GM10847 (cell line): Measurements from ENCODE around the gene OXLD1.

ENCODE experiments used
- POLR2A ChIP-seq: IDR thresholded peaks from 2 replicates; pipeline ENCODE4 v1.6.1; 2011; ENCODE audit not compliant: insufficient read length; ENCODE audit errors: extremely low read depth

The OXLD1 gene

DNA sequence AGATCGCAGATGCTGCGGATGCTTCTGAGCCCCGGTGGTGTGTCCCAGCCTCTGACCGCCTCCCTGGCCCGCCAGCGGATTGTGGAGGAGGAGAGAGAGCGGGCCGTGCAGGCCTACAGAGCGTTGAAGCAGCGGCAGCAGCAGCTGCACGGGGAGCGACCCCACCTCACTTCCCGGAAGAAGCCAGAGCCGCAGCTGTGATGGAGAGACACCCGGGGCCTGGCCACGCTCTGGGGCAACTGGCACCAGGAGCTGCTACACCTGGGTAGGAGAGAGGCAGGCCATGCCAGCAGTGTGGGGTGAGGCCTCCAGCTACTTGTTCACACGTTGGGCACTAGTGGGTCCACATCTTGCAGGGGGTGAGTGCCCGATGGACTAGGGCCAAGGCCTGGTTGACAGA lies 6.1 kb upstream of the OXLD1 start:
- no peak for TF ChIP-seq POLR2A

DNA sequence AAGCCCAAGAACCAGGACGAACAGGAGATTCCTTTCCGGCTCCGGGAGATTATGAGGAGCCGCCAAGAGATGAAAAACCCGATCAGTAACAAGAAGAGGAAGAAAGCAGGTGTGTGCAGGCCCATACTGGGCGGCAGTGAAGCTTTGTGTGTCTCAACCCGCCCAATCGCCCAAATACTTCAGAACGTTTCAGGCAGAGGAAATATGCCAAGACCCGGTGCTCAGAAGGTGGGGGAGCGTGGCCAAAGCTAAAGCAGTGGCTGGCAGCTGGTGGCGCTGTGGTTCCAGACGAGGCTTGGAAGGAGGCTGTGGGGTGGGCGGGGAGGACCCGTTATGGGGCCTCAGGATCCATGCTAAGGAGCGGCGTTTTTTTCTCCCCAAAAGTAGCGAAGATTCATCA lies 1.3 kb upstream of the OXLD1 start:
- no peak for TF ChIP-seq POLR2A

DNA sequence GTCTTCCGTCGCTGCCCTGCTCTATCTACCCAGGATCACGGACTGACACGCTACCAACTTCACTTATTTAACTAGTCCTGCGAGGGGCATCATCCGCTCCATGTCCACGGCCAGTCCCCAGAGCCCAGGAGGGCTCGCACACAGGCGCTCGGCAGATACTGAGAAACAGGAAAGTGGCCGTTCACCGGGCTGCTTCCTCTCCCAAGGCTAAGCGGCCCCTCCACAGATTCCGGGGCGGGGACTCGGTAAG lies 388 bp downstream of the OXLD1 start:
- TF ChIP-seq POLR2A: no peak

DNA sequence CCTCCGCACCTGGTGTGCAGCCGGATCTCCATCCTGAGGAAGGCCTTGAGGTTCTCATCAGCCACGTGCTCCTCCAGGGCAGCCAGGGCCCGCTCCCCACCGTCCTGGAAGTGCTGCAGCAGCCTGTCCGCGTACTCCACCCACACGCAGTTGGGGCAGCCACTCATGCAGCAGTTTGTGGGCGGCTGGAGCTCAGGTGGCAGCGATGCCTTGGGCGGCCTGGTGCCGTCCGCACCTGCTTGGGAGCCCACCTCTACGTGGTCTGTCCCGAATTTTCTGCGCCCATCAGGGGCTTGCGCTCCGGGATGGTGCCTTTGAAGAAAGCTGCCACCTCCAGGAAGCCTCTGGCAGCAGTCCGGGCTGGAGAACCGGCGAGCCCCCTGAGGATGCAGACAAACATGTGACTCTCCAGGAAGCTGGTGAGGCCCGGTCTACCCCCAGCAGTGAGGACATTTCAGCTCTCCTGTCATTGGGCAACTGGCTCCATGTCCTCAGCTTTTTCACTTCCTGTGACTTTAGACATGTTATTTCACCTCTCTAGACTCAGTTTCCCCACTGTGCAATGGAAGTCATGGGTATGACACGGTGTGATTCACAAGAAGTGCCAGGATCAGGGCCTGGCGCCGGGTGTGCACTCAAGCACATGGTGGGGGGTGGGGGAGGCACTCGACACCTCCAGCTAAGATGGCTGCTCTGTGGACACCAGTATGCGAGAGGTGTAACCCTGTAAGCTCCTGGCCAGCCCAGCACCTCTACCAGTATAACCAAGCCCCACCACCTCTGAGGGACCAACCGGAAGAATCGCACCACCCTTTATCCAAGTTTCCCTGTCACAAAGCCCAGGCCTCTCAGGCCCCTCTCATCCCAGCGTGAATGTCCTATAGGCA lies 957 bp downstream of the OXLD1 start:
- peak; percentile 9 for TF ChIP-seq POLR2A

DNA sequence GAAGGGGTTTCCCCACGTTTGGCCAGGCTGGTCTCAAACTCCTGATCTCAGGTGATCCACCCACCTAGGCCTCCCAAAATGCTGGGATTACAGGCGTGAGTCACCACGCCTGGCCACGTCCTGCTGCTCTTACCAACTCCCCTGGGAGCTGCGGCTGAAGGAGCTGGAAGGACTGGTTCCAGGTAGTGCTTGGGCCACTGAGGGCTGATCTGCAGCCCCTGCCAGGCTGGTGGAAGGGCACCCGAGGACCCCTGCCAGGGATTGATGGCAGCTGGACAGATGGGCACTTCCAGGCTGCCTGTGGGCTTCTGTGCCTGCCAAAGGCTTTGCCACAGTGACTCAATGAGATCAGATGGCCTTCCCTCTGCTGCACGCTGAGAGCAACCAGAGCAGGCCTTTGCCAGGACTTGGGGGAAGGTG lies 2.3 kb downstream of the OXLD1 start:
- no peak for TF ChIP-seq POLR2A

DNA sequence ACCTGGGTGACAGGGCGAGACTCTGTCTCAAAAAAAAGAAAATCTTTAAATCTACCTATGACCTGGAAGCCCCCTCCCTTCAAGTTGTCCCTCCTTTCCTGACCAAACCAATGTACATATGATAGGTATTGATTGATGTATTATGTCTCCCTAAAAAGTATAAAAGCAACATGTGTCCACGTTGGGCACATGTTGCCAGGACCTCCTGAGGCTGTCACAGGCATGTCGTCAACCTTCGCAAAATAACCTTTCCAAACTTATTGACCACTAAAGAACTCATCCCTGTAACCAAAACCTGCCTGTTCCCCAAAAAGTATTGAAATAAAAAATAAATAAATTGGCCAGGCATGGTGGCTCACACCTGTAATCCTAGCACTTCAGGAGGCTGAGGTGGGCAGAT lies 4.4 kb downstream of the OXLD1 start:
- TF ChIP-seq POLR2A: no peak

DNA sequence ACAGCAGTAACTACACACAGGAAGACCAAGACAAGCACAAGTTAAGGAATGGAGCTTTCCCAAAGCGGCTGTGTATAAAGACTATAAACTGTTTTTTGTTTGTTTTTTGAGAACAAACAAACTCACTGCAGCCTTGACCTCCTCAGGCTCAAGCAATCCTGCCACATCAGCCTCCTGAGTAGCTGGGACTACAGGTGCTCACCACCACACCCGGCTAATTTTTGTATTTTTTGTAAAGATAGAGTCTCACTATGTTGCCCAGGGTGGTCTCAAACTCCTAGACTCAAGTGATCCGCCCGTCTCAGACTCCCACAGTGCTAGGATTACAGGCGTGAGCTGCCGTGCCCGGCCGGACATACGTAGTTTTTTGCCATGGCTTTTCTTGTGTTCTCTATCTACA lies 6.0 kb downstream of the OXLD1 start:
- no peak for TF ChIP-seq POLR2A

DNA sequence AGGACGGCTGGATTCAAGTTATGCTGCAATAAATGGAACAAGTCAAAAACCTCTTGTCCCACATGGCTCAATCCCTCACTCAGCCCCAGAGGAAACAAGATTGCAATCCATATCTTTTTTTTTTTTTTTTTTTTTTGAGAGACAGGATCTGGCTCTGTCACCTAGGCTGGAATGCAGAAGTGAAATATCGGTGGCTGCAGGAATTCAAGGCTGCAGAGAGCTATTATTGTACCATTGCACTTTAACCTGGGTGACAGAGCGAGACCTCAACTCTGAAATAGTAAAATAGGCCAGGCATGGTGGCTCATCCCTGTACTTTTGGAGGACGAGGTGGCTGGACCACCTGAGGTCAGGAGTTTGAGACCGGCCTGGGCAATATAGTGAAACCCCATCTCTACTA lies 7.4 kb downstream of the OXLD1 start:
- TF ChIP-seq POLR2A: no peak

DNA sequence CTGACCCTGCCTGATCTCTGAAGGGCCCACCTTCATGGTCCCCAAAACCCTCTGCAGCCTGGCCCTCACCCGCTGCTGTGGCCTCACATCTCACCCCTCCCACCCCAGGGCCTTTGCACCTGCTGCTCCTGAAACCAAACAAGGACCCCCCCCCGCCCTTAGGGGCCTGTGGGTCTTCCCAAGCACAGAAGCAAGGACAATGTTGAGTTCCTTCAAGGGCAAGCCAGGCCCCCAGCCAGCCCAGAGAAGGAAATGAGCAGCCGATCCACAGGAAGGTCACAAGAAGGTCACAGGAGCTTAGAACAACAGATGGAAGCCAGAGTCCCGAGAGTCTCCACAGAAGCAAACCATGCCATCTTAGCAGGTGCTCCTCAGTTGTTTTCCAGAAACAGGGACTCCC lies 9.6 kb downstream of the OXLD1 start:
- TF ChIP-seq POLR2A: no peak

DNA sequence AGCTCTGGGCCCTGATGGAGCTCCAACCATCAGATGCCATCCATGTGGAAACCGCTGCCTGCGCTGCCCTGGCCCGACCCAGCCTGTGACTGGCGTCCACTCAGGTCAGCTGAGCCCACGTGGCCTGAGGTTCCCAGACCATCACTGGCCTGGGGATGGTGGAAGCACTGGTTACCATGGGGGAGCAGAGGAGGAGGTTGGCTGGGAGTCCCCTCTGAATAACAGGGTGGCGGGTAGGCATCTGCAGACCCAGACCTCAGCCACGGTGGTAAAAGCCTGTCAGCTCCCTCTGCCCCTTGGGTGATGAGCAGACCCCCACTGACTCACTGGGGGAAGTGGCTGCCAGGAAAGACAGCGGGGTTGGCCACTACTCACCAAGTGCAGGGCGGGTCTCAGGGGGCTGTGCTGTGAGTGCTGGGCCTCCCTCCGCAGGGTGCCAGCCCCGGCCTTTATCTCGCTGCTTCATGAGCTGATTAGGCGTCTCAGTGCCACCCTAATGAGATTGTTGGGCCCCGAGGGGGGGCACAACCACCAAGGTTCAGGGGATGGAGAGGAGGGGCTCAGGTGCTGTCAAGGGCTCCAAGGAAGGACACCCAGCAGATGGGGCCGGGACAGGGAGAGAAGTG lies 10.2 kb downstream of the OXLD1 start, which contains the start of gene PDE6G:
TSS of gene PDE6G (minus strand) at position 425 of the 626 bp plus-strand sequence. CDS start 3,237 bp downstream, outside the sequence.
- TF ChIP-seq POLR2A: no peak

DNA sequence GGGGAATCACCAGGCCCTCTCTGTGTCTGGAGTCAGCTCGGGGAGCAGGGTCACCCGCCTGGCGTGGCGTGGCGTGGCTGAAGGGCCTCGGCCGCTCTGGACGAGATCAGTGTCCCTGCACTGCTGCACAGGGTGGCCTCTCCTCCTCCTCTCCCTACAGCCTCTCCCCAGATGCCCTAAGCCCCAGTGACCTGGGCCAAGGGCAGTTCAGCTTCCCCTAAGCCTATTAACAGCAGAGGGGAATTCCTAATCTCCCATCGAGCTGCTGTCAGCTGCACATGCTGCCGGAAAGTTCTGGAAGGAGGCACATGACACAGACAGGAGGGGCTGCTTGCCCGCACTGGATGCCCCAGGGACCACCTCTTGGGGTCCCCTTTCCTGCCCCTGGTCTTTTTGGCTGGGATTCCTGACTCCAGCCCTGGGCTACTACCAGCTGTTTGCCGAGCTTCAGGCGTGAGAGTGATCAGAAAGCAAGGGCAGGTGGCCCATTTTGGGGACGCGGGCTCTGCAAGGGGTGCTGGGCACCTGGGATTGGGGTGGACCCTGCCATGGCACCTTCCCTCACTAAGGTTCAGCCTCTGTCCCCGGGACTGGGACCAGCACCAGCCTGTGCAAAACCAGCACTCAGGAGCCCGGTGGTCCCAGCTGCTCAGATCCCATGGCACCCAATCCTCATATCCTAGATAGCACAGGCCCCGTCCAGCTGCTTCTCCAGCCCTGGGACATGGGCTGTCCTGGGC lies 10.9 kb downstream of the OXLD1 start:
- TF ChIP-seq POLR2A: no peak

DNA sequence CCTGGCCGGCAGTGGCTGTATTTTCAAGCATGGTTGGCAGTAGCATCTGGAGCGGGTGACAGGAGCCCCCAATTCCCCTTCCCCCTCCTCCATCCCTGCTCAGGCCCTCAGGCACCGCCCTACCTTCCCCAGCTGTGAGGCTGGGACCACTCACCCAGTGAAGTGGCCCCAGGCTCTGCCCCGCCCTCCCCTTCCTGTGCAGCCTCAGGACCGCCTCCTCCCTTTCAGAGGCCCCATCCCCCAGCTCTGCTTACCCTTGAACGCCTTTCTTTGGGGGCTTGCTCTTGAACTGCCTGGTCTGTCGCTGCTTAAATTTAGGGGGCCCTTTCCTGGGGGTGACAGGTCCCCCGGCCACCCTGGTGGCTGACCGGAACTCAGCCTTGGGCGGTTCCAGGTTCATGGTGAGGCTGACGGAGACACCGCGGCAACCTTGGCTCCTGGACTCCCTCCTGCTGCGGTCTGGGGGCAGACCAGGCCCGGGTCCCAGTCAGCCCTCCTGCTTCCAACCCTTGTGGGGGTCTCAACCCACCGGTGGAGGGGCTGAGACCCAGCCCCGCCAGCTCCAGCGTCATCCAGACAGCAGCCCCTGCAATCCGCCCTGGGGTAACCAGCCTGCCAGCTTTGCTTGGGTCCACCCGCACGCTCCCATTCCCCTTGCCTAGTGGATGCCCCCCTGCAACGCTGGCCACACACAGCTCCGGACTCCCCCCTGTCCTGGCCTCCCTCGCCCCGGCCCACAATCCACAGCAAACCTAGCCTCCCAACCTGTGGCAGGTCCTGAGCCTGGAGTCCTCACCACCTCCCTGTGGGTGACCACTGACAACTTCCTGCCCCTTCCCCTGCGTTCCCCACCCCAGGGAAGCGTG lies 13.3 kb downstream of the OXLD1 start:
- TF ChIP-seq POLR2A: no peak

DNA sequence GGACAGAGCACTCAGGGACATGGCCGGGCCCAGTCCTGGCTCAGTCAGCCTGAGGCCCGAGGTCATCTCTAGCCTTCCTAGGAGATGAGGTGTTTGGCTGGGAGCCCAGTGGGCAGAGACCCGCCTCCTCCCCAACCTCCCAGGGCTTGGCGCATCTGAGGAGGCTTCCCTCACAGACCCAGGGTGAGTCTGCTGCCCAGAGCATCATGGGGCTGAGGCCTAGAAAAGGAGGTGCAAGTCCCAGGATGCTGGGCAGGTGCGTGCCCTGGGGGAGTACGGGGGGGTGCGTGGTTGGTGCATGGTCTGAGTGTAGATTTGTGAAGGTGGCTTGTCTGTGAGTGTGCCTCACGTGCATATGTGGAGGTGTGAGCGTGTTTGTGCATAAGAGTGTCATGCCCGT lies 14.7 kb downstream of the OXLD1 start:
- no peak for TF ChIP-seq POLR2A

DNA sequence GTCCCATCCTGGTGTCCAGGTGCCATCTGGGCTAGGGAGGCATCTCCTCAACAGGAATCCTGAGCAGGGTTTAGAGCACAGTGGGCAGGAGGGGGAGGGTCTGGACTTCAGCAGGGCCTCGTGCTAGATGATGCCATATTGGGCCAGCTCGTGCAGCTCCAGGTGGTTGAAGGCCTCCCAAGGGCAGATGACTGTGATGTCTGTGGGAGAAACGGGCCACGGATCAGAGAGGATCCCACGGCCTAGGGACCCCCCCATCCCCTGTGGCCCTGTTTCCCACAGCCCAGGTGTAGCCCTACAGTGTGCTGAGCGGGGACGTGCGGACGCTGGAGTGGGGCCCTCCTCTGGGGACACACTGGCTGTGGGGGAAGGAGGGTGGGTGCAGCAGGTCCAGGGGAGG lies 15.5 kb downstream of the OXLD1 start:
- no peak for TF ChIP-seq POLR2A

DNA sequence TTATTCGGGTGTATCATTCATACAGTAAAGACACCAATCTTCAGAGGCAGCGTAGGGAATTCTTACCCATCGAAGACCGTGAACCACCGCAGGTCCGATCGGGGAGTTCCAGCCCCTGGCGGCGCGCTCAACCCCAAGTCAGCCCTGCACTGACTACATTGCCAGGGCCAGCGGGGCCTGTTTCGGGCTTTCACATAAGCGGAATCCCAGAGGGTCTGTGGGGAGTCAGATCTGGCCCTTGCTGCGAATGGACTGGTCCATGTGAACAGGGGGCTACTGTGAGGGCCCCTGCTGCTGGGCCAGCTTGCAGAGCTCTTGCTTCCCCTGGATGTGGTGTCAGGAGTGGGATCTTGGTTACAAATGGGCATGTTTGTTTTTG lies 17.7 kb downstream of the OXLD1 start:
- TF ChIP-seq POLR2A: no peak
